Measurements from ENCODE around the gene SLCO6A1.

Gene SLCO6A1

DNA sequence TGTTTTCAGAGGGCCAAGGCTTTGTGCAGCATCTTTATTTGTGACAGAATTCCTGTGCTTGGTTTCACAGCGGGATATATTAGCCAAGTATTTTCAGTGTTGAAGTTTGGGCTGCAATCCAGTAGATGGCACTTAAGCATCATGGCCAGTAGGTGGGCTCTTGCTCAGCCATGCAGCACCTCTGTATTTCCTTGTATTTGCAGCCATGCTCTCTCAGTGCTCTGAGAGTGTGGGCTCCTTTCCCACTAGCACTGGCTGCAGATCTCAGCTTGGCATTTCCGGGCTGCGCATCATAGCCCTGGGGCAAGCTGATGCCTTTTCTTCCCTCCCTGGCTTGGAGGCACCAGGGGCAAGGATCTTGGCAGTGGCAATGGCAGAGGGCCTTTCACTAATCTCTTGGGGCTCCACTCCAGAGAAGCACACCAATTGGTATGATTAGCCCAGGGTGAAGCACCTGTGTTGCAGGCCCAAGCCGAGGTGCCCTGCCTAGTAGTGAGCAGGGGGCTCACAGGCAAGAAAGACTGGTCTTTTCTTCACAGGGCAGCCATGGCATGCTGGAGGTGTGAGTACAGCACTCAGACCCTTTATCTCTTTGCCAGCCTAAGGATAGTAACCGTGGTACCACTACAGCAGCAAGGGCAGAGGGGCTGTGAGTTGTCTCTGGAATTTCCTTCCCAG, 48.3 kb downstream of the SLCO6A1 start:
- no peak for DNase-seq

DNA sequence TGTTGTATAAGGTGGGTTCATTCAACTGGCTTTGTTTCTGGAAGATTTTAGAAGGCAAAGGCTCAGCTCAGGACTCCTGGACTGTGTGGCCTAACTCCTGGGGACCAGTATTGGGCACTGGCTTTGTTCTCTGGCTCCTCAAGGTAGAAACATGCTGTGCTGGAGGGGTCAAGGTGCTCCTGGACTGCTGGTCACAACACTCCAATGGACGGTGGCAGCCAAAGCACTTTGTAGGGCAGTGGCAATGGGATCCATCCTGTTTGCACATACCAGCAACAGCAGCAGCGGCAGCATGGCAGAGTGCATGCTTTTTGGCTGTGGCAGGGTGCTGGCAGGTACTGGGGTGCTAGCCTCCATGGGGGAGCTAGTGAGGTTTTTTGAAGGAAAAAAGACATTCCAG, 65.3 kb downstream of the SLCO6A1 start:
- DNase-seq = no peak

DNA sequence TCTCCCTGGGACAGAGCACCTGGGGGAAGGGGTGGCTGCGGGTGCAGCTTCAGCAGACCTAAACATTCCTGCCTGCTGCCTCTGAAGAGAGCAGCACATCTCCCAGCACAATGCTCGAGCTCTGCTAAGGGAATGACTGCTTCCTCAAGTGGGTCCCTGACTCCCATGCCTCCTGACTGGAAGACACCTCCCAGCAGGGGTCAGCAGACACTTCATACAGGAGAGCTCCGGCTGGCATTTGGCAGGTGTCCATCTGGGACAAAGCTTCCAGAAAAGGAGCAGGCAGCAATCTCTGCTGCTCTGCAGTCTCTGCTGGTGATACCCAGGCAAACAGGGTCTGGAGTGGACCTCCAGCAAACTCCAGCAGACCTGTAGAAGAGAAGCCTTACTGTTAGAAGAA, 77.2 kb downstream of the SLCO6A1 start:
- DNase-seq = no peak

DNA sequence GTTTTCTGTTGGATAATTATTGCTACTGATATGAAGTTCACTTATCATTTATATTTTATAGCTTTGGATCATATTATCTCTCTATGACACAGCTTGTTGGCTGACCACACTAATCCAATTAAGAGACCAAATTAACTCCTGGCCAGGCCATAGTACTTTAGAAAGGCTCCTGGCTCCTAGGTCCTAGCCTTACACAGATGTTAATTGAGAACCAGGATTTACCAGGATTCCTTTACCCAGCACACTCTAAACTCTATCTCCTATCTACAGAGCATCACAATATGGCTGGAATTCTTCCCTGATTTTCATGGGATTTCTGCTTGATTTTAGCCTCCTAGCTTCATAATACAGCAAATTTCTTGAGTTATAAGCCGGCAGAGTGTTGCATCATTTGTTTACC, 80.3 kb downstream of the SLCO6A1 start:
- DNase-seq = no peak

DNA sequence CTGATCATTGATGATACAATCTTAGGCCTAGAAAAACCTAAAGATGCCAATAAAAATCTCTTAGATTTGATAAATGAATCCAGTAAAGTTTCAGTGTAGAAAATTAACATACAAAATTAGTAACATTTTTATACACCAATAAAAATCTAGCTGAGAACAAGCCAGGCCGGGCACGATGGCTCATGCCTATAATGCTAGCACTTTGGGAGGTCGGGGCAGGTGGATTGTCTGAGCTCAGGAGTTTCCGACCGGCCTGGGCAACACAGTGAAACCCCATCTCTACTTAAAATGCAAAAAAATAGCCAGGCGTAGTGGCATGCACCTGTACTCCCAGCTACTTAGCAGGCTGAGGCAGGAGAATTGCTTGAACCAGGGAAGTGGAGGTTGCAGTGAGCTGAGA, 84.4 kb downstream of the SLCO6A1 start:
- DNase-seq = no peak

DNA sequence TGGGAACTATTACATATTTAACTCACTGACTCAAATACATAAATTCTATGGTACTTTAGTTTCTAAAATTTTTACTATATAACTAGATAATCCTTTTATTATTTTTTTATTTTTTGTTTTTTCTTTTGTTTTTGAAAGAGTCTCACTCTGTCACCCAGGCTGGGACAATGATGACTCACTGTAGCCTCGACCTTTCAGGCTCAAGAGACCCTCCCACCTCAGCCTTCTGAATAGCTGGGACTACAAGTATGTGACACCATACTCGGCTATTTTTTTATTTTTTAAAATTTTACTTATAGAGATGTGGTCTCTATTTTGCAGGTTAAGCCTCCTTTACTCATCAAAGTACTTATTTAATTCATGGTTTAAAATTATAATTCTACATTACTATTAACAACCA, 110.6 kb downstream of the SLCO6A1 start:
- no peak for DNase-seq

DNA sequence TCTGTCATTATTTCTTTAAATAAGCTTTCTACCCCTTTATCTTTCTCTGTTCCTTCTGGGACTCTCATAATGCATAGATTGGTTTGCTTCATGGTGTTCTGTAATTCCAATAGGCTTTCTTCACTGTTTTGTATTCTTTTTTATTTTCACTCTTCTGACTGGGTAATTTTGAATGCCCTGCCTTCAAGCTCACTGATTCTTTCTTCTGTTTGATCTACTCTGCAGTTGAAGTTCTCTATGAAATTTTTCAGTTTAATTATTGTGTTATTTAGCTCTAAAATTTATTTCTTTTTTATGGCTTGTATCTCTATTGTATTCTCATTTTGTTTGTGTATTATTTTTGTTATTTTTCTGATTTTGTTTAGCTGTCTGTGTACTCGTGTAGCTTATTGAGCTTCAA, 113.4 kb downstream of the SLCO6A1 start:
- DNase-seq = no peak

DNA sequence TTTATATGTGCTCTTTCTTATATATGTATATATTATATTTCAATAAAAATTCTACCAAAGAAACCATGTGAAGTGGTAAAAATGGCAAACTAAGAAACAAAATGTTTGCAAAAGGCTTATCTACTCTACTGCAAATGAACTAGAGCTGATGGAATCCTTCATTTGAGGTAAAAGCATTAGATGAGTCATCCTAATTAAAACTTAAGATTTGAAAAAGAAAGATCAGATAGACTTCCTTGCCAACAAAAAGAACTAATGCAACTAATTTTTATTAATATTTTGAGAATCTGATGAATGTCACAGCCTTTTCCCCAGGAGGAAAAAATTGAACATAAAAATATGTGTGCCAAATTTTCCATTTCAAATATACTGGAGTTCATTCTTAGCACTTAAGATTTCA, 118.6 kb downstream of the SLCO6A1 start:
- DNase-seq = no peak

DNA sequence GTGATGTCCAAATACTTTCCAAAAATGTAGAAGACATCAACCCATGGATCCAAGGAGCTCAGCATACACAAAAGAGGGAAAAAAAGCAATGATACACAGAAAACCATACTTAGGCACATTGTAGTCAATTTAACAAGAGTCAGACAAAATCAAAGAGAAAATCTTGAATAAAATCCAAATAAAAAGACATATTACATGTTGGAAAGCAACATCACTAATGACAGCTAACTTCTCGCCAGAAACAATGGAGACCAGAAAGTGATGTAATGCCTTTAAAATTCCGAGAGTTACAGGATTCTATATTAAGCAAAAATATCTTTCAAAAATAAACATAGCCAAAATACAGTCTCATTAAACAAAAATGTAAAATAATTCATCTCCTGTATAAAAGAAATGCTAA, 122.9 kb downstream of the SLCO6A1 start:
- no peak for DNase-seq

DNA sequence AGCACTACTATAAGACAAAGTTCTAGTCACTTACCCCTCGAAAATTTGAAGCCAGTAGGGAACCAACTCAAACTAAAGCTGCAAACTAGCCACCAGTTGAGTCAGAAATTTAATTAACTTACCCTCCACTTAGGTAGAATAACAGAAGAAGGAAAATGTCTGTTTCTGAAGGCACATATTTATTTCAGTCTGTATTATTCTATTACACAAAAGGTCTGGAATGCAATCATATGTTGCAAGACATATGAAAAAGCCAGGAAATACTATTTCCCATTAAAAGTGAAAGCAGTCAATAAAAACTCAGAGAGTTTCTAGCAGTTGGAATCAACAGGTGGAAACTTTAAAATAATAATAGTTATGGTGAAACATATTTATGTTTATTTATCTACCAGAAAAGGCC, 123.5 kb downstream of the SLCO6A1 start:
- no peak for DNase-seq

DNA sequence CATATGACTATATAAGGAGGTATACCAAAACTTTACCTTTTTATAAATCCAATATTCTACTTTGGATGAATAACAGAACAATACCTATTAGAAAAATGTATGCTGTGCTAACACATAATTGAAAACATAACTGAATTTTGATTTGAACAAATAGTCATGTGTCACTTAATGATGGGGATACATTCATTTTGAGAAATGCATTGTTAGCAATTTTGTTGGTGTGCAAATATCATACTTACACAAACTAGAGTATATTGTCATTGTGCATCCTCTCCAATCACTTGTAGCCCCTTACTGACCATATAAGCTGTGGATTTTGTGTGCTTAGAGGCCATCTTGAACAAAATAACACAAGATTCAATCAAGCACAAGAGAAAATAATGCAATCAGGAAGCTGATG, 130.4 kb downstream of the SLCO6A1 start:
- no peak for DNase-seq

DNA sequence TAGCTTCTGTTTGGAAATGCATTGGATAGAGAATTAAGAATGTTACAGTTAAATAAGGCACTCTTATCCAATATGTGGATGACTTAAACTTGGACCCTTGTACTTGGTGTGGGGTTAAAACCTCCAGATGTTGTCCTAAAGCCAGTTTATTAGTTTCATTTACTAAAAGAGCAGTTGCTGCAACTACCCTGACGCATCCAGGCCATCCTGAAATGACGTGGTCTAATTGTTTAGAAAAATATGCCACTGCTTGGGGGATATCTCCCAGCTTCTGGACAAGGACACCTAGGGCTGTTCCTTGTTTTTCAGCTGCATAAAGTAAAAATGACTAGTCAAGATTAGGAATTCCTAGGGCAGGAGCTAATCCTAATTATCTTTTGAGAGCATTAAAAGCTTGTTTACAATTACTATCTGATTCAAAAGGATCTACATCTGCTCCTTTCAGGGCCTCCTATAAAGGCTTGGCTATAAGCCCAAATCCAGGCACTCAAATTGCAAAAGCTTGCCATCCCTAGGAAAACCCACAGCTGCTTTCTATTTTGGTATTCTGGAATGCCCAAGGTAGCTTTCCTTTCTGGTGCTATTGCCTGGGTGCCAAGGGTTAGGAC, 157.0 kb downstream of the SLCO6A1 start:
- no peak for DNase-seq

DNA sequence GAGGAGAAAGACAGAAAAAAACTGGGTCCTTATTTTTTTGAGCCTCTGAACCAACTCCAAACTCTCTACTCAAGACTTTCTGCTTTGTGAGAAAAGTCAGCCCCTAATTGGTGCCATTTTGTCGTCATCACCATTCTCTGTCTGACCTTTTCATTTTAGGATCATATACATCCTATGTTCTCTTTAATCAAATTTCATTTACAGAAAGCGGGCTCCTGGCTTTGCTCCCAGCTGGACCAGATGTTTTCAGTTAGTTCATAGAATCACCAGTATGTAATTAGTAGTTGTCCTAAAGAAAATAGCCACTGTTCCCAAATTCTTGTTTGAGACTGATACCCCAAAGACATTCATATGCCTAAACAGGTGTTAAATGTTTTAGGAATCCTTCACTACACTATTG, 174.1 kb downstream of the SLCO6A1 start:
- no peak for DNase-seq
